GM19324 (cell line): ENCODE data around the gene MRPS18C.

Experiments
- ATAC-seq: cut with Tn5 transposase; IDR thresholded peaks from one replicate; pipeline ENCODE4 v1.9.1; 2021; ENCODE audit warnings: mild to moderate bottlenecking, moderate library complexity; ENCODE audit not compliant: unreplicated experiment, low FRiP score

Gene MRPS18C

DNA sequence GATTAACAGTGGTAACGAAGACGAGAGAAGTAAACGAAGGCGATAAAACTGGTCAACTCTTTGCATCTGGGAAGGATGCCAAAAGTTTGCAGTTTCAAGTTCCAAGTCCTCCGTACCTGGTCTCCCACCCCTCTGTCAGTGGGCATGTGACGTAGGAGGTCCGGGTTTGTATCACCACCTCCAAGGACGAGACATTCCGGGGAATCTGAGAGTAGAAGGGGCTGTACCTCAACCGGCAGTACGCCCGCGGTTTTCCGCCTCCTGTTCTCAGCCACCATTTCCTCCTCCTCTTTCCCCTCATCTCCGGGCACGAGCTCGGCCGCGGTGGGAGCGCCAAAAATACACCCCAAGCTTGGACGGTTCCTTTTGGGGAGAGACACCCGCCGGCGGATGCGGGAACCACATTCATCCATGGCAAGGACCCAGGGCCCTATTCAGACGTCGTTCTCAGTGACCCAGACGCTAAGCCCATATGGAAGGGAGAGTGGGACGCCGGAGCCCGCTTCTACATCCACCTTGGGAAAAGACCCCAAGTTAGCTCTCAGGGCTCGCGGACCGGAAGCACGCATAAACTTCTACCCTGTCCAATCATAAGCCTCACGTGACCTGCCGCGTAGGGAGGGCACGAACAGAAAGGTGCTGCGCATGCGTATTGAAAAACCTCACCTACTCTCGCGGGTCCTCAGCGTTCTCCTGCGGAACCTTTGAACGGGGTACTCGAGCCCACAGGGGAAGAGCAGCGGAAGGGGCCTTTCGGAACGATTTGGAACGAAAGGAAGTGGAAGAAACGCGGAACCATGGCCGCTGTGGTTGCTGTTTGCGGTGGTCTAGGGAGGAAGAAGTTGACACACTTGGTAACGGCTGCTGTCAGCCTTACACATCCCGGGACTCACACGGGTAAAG, at the start of gene MRPS18C, which contains the start of gene HELQ:
TSS of gene MRPS18C (plus strand) at position 778 of the 903 bp plus-strand sequence. CDS start at position 798, 20 bp downstream.
TSS of gene HELQ (minus strand) at position 543 of the 903 bp plus-strand sequence. CDS start at position 413, 130 bp downstream.
- ATAC-seq, result peak; percentile 98

DNA sequence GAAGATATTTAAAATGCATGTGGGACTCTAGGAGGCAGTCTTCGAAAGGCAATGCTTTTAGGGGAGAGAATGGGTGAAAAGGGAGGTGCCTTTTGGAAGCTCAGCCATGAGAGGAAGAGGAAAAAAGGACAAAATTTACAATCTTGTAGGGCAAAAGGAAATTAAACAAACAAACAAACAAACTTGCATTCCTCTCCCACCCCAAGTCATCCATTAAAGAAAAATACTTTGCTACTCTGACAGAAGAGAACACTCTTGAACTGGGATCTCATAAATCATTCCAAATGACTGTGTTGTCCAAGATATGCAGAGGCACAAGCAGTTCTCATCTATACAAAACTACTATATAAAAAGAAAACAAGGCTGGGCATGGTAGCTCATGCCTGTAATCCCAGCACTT, 47.0 kb upstream of the MRPS18C start:
- ATAC-seq, result no peak

DNA sequence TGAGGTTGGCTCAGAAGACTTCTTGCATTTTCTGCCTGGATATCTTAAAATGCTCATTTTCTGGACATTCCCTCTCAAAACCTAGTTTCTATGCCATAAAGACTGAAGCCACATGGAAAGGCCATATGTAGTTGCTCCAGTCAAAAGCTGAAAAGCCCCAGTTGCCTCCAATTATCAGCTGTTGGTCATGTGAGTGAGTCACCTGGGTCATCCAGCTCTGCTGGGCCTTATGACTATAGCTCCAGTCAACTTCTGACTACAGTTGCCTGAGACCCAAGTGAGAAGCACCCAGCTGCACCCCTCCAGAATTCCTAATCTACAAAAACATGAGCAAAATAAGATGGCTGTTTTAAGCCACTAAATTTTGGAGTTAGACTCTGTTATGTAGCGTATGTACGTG, 42.2 kb upstream of the MRPS18C start:
- ATAC-seq, result no peak

DNA sequence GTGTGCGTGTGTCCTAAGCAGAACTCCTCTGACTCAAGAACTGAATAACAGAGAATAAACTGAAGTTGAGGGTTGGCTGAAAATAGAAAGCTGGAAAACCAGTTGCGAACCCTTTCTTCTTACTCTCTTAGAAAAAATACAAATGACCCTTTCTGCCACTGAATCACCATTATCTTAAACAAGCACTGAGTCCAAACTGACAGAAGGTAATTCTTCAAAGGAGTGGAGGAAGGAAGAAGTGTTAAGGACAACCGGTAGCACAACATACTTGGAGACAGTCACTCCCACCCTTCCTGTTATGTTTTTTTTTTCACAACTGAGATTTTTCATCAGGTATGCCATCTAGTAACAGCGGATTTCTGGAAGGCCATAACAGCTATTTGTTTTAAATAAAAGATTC, 38.3 kb upstream of the MRPS18C start:
- no peak for ATAC-seq

DNA sequence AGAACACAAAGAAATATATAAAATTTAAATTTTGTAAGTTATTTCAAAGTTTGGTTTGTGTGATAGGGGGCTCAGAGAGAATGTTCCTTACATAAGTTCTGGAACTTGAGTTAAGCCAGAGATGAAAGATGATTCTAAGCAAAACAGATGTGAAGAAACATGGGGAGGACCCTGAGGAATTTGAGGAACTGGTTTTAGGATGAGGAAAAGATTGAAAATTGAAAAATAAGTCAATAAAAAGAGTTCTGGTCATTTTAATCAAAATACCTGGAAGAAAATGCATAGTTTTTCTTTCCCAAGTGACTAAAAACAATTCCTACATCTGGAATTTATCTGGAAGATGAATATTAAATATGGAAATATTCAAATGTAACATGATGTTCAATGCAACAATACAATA, 37.6 kb upstream of the MRPS18C start:
- ATAC-seq, result no peak

DNA sequence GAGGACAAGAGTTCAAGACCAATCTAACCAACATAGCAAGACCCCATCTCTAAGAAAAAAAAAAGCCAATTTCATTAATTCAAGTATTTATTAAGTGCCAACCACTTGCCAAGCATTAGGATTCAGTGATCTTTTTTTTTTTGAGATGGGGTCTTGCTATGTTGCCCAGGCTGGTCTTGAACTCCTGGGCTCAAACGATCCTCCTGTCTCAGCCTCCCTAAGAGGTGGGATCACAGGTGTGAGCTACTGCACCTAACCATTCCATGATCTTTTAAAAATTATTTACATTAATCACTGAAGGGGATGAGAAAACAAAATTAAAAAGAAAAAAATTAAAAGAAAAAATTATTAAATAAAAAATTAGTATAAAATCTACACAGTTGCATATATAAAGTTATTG, 24.7 kb upstream of the MRPS18C start:
- ATAC-seq, result no peak

DNA sequence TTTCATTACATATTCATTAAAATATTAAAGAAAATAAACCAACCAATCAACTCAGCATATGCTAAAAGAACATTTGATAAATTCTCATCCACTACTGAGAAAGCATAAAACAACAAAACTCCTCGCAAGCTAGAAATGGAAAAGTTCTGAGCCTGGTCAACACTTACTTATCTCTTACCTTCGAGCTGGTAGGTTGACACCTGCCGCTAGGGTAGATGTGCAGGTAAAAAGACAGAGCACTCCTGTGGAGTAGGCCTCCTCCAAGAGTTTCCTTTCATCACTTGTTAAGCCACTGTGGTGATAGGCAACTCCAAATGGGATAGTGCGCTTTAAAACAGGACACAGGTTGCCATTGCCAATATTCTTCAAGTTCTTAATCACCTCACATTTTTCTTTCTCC, 19.2 kb upstream of the MRPS18C start:
- ATAC-seq, result no peak

DNA sequence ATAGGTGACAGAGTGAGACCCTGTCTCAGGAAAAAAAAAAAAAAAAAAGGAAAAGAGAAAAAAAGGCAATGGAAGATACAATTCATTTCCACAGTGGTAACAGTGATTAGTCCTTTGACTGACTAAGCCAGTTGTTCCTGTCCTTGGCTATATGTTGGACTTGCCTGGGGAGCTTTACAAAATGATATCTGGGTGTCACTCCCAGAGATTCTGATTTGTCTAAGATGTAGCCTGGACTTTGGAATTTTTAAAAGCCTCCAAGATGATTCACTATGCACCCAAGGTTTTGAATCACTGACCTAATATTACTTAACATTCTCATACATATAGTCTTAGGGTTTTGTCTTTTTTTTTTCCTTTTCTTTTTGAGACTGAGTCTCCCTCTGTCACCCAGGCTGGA, 17.1 kb upstream of the MRPS18C start:
- no peak for ATAC-seq

DNA sequence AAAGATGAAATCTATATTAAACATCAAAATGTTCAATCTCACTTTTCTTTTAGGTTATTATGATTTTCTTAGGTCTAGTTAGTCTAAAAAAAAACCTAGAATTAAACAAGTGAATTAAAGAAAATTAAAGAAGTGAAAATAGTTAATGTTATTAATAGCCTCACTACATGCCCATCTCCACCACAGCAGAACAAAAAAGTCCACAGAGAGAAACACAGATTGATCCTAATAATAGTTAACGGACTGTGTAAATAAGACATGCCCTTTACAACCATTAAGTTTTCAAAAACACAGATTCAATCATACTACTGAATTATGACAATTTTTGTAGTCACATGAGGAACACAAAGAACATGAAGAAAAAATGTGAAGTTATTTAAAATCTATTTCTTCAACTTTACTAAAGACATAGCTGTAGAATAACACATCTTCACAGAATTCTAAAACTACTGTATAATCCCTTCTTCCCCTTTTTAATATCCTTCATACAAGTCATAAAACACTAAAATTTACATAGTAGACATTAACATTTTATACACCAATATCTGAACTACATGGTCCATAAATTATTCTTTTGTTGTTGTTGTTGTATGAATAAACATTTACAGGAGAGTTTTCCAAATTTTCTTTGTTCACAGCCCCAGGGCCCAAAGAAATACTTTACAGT, 15.6 kb upstream of the MRPS18C start:
- ATAC-seq, result no peak

DNA sequence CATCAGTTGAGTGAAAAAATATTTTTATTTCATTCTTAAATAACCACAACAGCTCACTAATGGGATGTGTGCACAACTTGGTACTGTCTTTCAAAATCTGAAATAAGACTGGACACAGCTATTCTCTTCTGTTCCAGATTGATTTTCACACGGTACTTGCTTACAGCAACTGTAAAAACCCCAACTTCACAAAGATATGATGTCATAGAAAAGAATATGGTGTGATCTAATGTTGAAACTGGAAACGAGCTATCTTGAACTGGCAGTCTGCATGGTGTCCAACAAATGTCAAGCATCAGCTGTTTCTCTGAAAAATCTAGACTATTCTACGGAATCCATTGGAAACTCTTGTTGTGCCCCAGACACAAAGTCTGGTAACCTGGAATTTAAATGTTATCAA, 15.0 kb upstream of the MRPS18C start:
- ATAC-seq, result no peak

DNA sequence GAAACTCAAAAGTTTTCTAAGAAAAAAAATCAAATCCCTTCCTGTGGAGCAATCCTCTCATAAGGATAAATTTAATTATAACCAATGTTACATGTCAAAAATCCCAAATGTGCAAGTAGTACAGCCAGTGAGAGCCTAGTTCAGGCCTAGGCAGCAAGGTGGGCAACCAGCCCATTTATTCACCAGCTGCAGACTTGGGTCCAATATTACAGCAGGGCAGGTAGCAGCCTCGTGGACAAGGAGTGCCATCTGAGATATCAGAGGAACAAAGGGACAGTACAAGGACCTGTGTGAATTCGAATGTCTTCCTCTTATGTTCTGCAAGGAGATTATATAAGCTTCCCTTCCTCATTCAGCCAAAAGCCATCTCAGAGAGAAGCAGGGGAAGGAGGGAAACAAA, 6.8 kb upstream of the MRPS18C start:
- ATAC-seq, result no peak

DNA sequence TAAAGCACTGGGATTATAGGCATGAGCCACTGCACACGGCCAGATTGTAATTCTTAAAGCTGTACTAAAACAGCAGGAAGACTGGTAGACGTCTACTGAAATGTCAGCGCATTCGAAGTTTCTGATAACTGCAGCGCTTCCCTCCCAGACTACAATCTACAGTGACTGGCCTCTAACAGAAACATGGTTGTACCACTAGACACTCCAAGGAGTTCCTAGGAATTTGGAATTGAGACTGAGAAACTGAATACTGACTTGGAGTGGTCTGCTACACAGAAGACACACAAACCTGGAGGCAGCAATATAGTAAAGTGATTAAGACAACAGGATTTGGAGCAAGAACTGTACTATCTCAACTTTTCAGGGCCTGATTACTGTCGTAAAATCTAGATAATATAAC, 1.2 kb upstream of the MRPS18C start:
- no peak for ATAC-seq

DNA sequence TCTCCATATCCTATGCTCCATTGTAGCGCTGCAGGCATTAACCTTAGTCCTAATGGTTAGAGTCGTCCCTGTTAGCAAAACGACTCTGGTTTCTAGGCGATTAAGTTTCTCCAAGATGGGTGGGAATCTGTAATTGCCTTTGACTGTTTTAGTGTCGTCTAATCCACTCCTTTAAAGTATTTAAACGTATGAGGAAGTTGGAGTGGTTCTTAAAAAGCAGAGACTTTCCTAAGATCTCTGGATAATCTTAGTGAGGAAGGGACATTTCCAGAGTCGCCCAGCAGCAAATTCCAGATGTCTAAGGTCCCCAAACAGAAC, 285 bp downstream of the MRPS18C start:
- no peak for ATAC-seq

DNA sequence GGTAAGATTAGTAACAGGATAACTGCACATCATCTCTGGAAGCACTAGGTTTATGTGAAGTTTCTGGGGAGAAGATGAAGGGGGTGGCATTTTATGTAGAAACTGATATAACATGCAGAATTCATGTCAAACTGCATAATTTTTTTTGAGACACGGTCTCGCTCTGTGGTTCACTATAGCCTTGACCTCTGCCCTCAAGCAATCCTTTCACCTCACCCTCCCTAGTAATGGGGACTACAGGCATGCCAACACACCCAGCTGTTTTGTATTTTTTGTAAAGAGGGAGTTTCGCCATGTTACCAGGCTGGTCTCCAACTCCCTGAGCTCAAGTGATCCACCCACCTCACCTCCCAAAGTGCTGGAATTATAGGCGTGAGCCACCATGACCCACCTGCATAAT, 17.6 kb downstream of the MRPS18C start:
- no peak for ATAC-seq

DNA sequence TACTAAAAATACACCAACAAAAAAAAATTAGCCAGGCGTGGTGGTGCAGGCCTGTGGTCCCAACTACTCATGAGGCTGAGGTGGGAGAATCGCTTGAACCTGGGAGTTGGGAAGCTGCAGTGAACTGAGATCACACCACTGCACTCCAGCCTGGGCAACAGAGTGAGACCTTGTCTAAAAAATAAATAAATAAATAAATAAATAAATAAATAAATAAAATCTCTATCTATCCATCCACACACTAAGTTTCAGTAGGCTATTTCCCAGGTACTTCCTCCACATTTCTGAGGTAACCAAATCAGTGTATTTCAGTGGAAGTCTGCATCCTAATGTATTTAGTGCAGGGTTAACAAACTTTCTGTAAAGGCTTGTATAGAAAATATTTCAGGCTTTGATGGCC, 18.1 kb downstream of the MRPS18C start:
- no peak for ATAC-seq

DNA sequence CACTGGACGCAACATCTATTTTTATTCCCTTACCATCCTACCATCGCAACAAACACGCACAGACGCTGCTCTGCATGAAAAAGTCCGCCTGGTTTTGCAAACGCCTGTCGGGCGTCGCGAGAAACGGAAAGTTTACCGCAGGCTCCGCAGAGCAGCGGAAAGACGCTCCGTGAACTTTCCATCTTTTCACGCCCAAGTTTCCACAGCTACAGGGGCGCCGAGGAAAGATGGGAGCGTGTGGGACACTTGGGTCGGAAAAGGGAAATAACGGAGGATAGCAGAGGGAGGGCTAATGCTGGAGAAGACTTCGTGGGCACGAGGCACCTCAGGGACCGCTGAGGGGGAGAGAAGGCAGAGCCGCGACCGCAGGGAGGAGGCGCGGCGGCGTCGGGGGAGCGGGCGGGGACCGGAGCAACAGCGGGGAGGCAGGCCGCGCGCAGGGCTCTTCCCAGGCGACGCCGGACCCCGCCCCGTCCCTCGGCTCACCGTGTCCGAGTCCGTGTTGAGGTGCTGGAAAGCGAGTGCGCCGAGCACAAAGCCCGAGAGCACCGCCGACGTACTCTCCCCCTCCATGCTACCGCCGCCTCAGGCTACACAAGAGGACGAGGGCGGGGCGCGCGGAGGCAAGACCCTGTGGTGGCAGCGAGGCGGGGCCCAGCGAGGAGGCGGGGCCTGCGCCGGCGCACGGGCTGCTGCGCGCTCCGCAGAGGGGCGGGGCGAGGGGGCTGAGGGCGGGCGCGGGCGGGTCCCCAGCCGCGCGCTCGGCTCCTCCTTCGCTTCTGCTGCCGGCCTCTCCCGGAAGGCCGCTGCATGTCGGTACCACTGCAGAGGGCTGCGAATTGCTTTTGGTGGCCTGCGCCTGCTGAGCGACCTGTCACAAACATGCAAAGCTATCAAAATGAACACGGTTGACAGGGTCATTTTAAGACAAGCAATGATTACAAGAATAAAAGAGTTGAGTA, 28.9 kb downstream of the MRPS18C start, which contains the start of gene ABRAXAS1:
TSS of gene ABRAXAS1 (minus strand) at position 601 of the 962 bp plus-strand sequence. CDS start at position 573, 28 bp downstream.
- peak; percentile 98 for ATAC-seq

DNA sequence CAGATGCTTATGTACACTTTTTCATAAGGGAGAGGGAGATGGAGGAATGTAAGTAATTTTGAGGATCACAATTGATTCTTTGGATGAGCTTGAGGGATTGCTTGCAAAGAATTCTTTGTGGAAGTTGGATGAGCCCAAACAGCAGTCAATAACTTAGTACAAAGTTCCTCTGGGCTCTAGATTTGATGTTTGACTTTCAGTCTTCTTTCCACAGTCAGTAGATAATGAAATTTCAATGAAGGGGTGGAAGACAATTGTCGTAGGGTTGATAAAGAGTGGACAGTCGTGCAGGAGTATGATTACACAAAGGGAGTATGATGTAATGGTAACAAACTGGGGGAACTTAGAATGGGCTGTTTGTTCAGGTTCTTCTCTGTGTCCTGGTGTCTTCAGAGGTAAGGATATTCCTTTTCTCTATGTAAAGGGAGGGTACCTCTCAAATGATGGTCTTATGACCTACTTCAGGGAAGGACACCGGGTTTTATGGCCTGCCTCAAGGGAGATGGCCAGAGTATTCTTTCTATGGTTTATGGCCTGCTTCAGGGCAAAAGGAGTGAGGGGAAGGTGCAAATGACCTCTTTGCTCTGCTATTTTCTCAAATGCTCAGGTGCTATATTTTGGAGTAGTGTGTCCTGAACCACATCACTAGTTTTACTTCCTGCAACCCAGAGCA, 30.7 kb downstream of the MRPS18C start:
- ATAC-seq, result no peak

DNA sequence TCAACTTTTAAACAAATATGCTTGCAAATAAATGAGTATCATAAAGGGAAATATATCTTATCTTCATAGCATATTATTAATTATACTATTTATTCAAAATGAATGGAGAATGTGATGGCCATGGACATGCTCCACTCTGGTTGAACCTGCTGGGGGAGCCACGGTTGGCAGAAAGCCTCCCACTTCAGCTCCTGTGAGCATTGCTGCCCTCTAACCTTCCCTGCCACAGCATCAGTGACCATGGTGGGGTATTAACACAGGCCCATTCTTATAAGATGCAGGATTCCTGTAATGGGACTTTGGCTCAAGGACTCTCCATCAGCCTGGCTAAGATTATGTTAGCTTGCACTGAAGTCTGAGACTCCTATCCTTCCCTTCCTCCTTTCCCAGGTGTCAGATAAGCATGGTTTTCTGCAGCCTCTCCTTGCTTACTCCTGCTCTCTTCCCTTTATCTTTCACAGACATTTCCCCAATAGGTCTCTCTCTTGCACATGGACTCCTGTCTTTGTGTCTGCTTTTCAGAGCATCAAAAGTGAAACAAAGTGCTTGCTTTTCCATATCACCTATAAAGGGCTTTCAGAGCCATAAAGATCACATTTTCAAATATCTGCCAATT, 34.0 kb downstream of the MRPS18C start:
- no peak for ATAC-seq

DNA sequence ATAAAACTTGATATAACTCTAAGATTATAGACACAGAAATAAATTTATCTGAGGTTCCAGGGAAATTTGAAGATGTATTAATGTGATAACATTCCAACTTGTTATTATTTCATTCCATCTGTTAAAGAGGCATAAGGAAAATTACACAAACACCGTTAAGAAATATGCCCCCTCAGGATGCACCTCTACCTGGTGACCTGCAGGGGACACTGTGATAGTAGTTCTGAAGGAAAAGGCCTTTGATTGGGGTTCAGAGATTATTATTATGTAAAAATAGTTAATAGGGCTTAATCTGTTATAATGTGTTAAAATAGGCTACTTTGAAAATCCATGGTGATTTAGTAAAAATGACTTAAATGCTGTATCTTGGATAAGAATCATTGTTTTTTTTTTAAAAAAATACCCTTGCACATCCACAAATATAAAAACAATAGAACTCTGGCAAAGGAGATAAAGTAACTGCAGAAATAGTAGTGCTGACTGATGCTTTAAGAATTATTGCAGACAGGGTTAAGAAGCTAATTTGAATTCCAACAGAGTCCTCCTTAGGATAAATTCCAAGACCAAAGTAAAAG, 35.1 kb downstream of the MRPS18C start:
- ATAC-seq, result no peak
